Measurements from ENCODE around the gene PEX14.

The PEX14 gene

DNA sequence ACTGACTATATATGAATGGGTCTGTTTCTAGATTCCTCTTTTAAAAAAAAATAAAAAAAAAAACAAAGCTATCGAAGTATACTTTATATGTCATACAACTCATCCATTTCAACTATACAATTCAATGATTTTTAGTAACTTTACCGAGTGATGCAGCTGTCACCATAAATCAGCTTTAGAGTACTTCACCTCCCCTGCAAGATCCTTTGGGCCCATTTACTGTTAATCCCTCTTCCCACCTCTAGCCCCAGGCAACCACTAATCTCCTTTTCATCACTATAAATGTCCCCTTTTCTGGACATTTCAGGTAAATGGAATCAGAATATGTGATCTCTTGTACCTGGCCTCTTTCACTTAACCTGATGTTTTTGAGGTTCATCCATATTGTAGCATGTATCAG, 133.9 kb downstream of the PEX14 start:
- Histone ChIP-seq H3K9ac (no peak overlapping the region), H3K27me3 (no peaks in the 10 kb centered on the region), H3K4me3 (no peak overlapping the region), H3K9me3 (replicated peaks in 1 of 11) (no peaks in the 10 kb centered on the region), H3K4me1 (peaks cover 0 to 17% (median 9%) of the 10 kb centered on the region in 10 experiments; a peak in 15 of 20 replicates), H3K36me3 (peaks cover 8 to 45% (median 17%) of the 10 kb centered on the region in 11 experiments; a peak in 18 of 22 replicates), H3K4me2 (no peak overlapping the region), H3K27ac (no peak overlapping the region), H4K20me1 (peaks cover 0 to 30% (median 5%) of the 10 kb centered on the region in 11 experiments; a peak in 9 of 22 replicates)
- no peak for TF ChIP-seq Cebpa-rat (IDR thresholded peaks at IDR 0.05)

DNA sequence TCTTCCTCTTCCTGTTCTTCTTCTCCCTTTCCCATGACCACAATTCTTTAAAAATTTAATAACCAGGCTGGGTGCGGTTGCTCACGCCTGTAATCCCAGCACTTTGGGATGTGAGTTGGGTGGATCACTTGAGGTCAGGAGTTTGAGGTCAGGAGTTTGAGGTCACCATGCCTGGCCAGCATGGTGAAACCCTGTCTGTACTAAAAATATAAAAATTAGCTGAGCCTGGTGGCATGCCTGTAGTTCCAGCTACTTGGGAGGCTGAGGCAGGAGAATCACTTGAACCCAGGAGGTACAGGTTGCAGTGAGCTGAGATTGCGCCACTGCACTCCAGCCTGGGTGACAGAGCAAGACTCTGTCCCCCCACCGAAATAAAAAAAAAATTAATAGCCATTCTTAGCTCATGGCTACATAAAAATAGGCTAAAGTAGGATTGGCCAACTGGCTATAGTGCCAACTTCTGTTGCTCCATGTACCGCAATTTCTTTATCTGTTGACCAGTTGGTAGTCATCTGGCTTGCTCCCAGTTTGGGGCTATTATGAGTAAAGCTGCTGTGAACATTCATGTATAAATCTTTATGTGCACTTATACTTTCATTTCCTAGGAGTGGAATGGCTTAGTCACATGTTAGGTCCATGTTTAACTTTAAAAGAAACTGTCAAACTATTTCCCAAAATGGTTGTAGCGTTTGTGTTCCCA, 136.3 kb downstream of the PEX14 start:
- TF ChIP-seq Cebpa-rat (IDR thresholded peaks at IDR 0.05) = no peak
- Histone ChIP-seq H3K36me3 (peaks cover 3 to 38% (median 9%) of the 10 kb centered on the region in 11 experiments; a peak in 18 of 22 replicates), H3K9me3 (replicated peaks in 1 of 11) (no peaks in the 10 kb centered on the region), H3K9ac (no peak overlapping the region), H3K27me3 (no peaks in the 10 kb centered on the region), H3K4me3 (no peak overlapping the region), H3K27ac (no peak overlapping the region), H4K20me1 (peaks cover 0 to 43% (median 17%) of the 10 kb centered on the region in 11 experiments; a peak in 14 of 22 replicates), H3K4me1 (peaks cover 0 to 19% (median 0%) of the 10 kb centered on the region in 10 experiments; a peak in 6 of 20 replicates), H3K4me2 (no peak overlapping the region)

DNA sequence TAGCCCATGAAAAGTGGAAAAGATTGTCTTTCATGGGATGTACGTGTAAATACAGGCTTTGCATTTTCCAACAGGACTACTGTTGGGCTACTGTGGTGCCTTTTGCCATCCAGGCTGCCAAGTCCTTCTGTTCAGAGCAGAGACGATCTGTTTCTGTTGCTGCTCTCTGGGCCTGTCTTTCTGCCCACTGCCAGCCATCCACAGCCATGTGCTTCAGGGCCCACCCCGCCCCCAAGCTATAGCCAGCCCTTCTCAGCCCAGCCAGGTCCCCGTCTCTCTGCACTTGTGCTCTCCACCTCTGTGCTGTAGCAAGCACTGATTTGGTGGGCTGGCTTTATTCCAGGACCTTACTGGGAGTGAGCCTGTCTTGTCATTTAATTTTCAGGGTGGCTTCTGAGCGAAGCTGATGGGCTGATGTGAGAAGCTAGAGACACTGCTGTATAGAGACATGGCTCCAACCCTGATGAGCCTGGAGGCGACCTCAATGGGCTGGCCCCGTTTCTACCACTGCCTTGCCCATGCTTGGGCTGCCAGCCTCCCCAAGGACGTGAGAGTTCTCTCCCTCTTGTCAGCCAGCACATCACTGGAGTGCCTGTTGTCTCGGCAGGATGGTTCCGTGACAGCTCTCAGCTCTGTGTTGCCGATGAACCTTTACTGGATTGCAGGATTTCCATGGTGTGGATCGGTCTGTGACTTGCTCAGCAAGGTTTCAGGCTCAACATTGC, 137.8 kb downstream of the PEX14 start:
- no peak for TF ChIP-seq Cebpa-rat (IDR thresholded peaks at IDR 0.05)
- H3K27me3 ChIP-seq = no peaks in the 10 kb centered on the region
- H3K9ac ChIP-seq = no peak overlapping the region
- no peak overlapping the region for H3K4me3 ChIP-seq
- H3K27ac ChIP-seq = no peak overlapping the region
- no peak overlapping the region for H3K4me2 ChIP-seq
- no peaks in the 10 kb centered on the region for H3K9me3 ChIP-seq (replicated peaks in 1 of 11)
- peaks cover 0 to 51% (median 21%) of the 10 kb centered on the region in 11 experiments; a peak in 14 of 22 replicates for H4K20me1 ChIP-seq
- peaks cover 0 to 19% (median 0%) of the 10 kb centered on the region in 10 experiments; a peak in 6 of 20 replicates for H3K4me1 ChIP-seq
- peaks cover 0 to 42% (median 6%) of the 10 kb centered on the region in 11 experiments; a peak in 10 of 22 replicates for H3K36me3 ChIP-seq

DNA sequence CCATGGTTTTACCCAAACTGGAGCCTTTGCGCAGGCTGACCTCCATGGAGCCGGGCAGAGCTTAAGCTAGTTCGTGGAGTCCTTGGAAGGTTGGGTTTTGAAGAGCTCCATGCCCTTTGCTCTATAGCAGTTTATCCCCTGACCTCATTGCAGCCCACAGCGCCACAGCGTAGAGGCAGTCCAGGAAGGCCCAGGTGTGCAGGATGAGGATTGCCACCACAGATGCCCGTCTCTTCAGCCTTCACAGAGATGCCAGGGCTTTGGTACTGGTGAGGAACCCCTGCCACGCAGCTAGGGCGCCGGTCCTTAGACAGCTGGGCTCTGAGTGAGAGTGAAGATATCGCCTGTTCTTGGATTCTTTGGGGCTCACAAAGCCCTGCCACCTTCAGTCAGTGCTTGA, 138.6 kb downstream of the PEX14 start:
- H3K4me3 ChIP-seq = no peak overlapping the region
- peaks cover 0 to 38% (median 7%) of the 10 kb centered on the region in 11 experiments; a peak in 15 of 22 replicates for H3K36me3 ChIP-seq
- no peaks in the 10 kb centered on the region for H3K9me3 ChIP-seq (replicated peaks in 1 of 11)
- H4K20me1 ChIP-seq = peaks cover 0 to 53% (median 21%) of the 10 kb centered on the region in 11 experiments; a peak in 14 of 22 replicates
- no peak overlapping the region for H3K27ac ChIP-seq
- peaks cover 0 to 19% (median 0%) of the 10 kb centered on the region in 10 experiments; a peak in 6 of 20 replicates for H3K4me1 ChIP-seq
- H3K9ac ChIP-seq = no peak overlapping the region; a peak in 1 of 22 replicates
- H3K27me3 ChIP-seq = no peaks in the 10 kb centered on the region
- no peak for TF ChIP-seq Cebpa-rat (IDR thresholded peaks at IDR 0.05)
- no peak overlapping the region for H3K4me2 ChIP-seq

DNA sequence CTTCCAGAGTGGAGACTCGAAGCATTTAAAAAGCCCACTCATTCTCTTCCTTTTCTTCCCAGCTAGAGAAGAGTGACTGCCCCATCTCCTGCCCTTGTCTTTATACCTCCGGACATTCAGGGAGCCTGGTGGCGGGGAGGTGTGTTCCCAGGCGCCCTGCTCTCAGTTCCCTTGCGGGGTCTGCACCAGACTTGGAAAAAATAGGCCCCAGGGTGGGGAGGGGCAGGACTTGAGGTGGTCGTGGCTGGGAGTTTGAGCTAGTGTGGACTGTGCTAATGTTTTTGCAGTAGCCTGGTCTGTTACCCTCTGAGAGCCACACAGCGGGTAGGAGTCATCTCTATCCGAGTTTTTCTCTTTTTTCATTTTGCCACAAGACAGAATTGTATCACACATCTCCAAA, 139.1 kb downstream of the PEX14 start:
- Histone ChIP-seq H3K4me3 (no peak overlapping the region), H3K9me3 (replicated peaks in 1 of 11) (no peaks in the 10 kb centered on the region), H3K27me3 (no peaks in the 10 kb centered on the region), H3K27ac (no peak overlapping the region), H3K9ac (peak overlapping the region in 1 of 11 experiments; percentile 13; a peak in 2 of 22 replicates), H3K4me2 (no peak overlapping the region), H3K36me3 (peaks cover 0 to 43% (median 10%) of the 10 kb centered on the region in 11 experiments; a peak in 15 of 22 replicates), H4K20me1 (peaks cover 0 to 57% (median 21%) of the 10 kb centered on the region in 11 experiments; a peak in 14 of 22 replicates), H3K4me1 (peaks cover 0 to 19% (median 0%) of the 10 kb centered on the region in 10 experiments; a peak in 6 of 20 replicates)
- no peak for TF ChIP-seq Cebpa-rat (IDR thresholded peaks at IDR 0.05)

DNA sequence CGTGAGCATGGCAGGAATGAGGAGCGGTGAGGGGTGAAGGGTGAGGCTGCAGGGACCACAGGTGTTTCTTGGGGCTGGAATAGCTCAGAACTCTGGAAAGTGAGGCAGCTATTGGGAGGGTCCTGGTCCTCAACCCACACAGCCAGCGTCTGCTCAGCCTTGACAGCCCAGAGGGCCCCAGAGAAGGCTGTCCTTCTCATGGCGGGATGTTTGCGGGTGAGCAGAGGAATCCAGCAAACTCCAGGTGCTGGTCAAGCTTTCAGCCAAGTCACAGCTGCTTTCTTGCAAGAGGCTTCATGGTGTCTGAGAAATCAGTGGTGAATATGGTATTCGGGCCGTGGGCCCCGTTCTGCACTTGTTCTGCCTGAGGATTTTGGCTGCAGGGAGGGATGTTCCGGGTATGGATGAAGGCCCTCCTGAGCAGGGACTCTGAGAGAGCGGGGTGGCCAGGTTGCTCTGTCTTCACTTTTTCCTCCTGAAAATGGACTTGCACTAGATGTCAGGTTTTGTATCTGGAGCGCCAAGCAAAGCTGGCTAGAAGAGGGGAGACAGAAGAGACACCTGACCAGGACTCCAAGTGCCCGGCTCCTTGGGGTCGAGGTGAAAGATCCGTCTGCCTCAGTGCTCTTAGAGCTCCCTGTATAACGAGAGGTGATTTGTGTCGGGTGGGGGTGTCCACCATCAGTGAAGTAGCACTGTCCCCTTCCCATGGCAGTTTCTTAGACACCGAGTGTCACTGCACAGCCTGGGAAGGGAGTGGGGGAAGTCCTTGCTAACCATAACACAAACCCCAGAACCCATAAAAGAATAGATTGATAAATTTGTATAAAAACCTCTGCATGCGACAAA, 139.9 kb downstream of the PEX14 start:
- no peaks in the 10 kb centered on the region for H3K27me3 ChIP-seq
- H3K4me3 ChIP-seq = no peak overlapping the region
- peak overlapping the region in 2 of 11 experiments; percentile 56 to 65; a peak in 4 of 22 replicates for H3K4me2 ChIP-seq
- H3K9me3 ChIP-seq (replicated peaks in 1 of 11) = no peaks in the 10 kb centered on the region
- no peak for TF ChIP-seq Cebpa-rat (IDR thresholded peaks at IDR 0.05)
- peaks cover 0 to 57% (median 21%) of the 10 kb centered on the region in 11 experiments; a peak in 14 of 22 replicates for H4K20me1 ChIP-seq
- H3K27ac ChIP-seq = no peak overlapping the region
- peaks cover 0 to 36% (median 11%) of the 10 kb centered on the region in 11 experiments; a peak in 15 of 22 replicates for H3K36me3 ChIP-seq
- peak overlapping the region in 2 of 11 experiments; percentile 5 to 13; a peak in 2 of 22 replicates for H3K9ac ChIP-seq
- H3K4me1 ChIP-seq = peaks cover 0 to 19% (median 0%) of the 10 kb centered on the region in 10 experiments; a peak in 6 of 20 replicates

DNA sequence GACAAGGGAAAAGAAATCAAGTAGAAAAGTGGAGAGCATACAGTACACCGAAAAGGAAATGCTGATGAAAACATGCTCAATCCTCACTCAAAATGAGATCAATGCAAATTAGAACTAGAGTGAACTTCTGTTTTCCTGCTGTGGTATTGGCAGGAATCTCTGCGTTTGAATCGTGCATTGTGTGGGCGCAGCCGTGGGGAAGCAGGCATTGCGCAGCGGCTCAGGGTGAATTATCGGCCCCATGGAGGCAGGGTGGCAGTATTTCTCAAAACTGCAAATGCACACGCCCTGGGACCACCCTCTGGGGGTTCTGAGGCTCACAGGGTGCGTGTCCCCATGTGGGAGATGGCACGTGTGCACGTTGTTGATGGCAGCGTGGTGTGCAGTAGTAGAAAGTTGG, 140.6 kb downstream of the PEX14 start:
- Histone ChIP-seq H4K20me1 (peaks cover 0 to 57% (median 21%) of the 10 kb centered on the region in 11 experiments; a peak in 14 of 22 replicates), H3K27me3 (no peaks in the 10 kb centered on the region), H3K36me3 (peaks cover 0 to 39% (median 11%) of the 10 kb centered on the region in 11 experiments; a peak in 14 of 22 replicates), H3K4me2 (peak overlapping the region in 2 of 11 experiments; percentile 56 to 65; a peak in 5 of 22 replicates), H3K27ac (no peak overlapping the region), H3K9me3 (replicated peaks in 1 of 11) (no peaks in the 10 kb centered on the region), H3K4me3 (no peak overlapping the region), H3K4me1 (peaks cover 0 to 19% (median 0%) of the 10 kb centered on the region in 10 experiments; a peak in 6 of 20 replicates), H3K9ac (peak overlapping the region in 2 of 11 experiments; percentile 5 to 6; a peak in 1 of 22 replicates)
- no peak for TF ChIP-seq Cebpa-rat (IDR thresholded peaks at IDR 0.05)

All from BLaER1 treated with 17β-estradiol and CSF1 and Interleukin-3, amounts not matched to agents 10 nM and 100 nM (cell line).